Pancreas (tissue), 10 donors: ENCODE results near the gene TMEM63C. TPM values are rescaled to one million over a fixed set of nuclear protein-coding genes. Genes with fewer than 3 reads are reported as not detected.
A peak's percentile ranks its signal among the peaks of the same experiment; 100 is the strongest.

Source experiments
- ATAC-seq, 4 donors: fragments of 200-7000 bp; cut with Tn5 transposase; one replicate each; pipeline versions ENCODE4 v1.8.0 to v1.9.1; 2020; ENCODE audit warnings: mild to moderate bottlenecking in 4 of 4, moderate library complexity in 4 of 4
- DNase-seq, 6 donors: peaks; one replicate each; pipeline ENCODE4 v3.0.0-alpha.2; 2020
- FAIRE-seq: peaks from 2 replicates; lab custom pipeline; 2012; peaks lifted over from hg19 to GRCh38; lab: Jason Lieb, UNC
- H3K27ac ChIP-seq, 4 donors: fragments of 200-600 bp; sonication (generic); 1 replicate in 3 of 4; 2 replicates in 1 of 4; pipeline versions ENCODE4 v1.5.0 to v1.8.0; 2020
- H3K27me3 ChIP-seq, 4 donors: fragments of 200-600 bp; one replicate each; pipeline ENCODE4 v1.8.0; 2021
- H3K36me3 ChIP-seq, 3 donors: fragments of 200-600 bp; sonication (generic) in 1 of 3; one replicate each; pipeline versions ENCODE4 v1.5.0 to v1.8.0; 2020 to 2021
- H3K4me1 ChIP-seq, 3 donors: fragments of 200-600 bp; one replicate each; pipeline ENCODE4 v1.8.0; 2021
- H3K4me3 ChIP-seq, 4 donors: fragments of 200-600 bp; sonication (generic) in 2 of 4; one replicate each; pipeline versions ENCODE4 v1.5.0 to v1.8.0; 2020 to 2021
- H3K9me3 ChIP-seq, 4 donors: fragments of 200-600 bp; one replicate each; pipeline ENCODE4 v1.8.0; 2021
- WGBS, 2 donors: extraction: QIAGEN DNeasy Blood & Tissue Kit; methylation state at CpG; one replicate each; pipeline ENCODE4 v1.1.7; 2013; 5-methylcytosine and 5-hydroxymethylcytosine counted together
- intact Hi-C, 3 donors: fragments of 100-400 bp; cut with DNase I; formaldehyde crosslinking; loops; one replicate each; pipeline versions ENCODE4 v1.11.1 to v1.14.2; 2022
- polyA plus RNA-seq, 2 donors: library from polyadenylated mRNA; stranded (reverse); fragments of 200-250 nt; gene quantifications; one replicate each; pipeline ENCODE4 v1.2.3, GENCODE V29; 2013
- total RNA-seq, 6 donors: library from RNA; stranded (reverse); fragmentation: NEBNext Ultra II Directional in 4 of 6; extraction: Animal tissue kit (Norgen Biotek cat#: 25700) in 4 of 6; gene quantifications; one replicate each; pipeline versions ENCODE4 v1.2.1 to v1.2.4, GENCODE V29; 2021 to 2023
- TF ChIP-seq, protein P1 (sequence below), 4 donors: fragments of 200-600 bp; sonication (generic) in 3 of 4; IDR thresholded peaks; one replicate each; pipeline versions ENCODE4 v1.5.0 to v1.8.0; 2021; ENCODE audit warnings: antibody characterized with exemption in 4 of 4
- donor health status: healthy with polysubstance abuse.
- donor health status: DM: no; HTN: no; CAD: no; lungs with moderate emphysema.
- donor health status: DM: no; HTN: no; CAD: no.
- donor health status: control.
- donor health status: control.
- donor health status: Bipolar disorder and iron deficiency.
- donor health status: DM: yes; HTN: yes; CAD: no.
- donor health status: DM: no; HTN: no; CAD: no.
- donor health status: DM: no; HTN: no; CAD: no.
- donor health status: DM: yes; HTN: yes; CAD: no.

Gene TMEM63C
- total and polyA plus RNA-seq, 8 donors = 2.8 to 10.6 (median 4.2) TPM

DNA sequence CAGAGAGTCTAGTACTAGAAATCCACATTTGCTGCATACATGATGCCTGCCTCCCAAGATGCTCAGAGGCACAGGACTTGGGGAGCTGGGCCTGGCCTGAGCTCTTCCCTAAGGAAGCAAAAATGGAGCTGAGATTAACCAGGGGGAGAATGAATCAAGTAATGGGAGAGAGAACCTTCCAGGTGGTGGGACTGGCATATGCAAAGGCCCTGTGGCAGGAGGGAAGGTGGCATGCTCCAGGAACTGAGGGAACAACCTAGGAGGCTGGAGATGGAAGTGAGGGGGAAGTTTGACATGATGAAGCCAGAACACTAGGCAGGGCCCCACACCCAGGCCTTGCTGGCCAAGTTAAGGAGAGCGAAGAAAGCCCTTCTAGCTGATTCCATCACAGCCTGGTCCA, 23.3 kb downstream of the TMEM63C start:
- Histone ChIP-seq H3K36me3 (no peaks in the 10 kb centered on the region), H3K9me3 (no peaks in the 10 kb centered on the region), H3K27ac (no peak overlapping the region), H3K4me3 (no peak overlapping the region), H3K27me3 (no peaks in the 10 kb centered on the region), H3K4me1 (no peaks in the 10 kb centered on the region)
- no peak for ATAC-seq
- WGBS, 2 donors = 94 to 96% methylated on average over 1 of the region's 1 CpG
- TF ChIP-seq, protein P1, sequence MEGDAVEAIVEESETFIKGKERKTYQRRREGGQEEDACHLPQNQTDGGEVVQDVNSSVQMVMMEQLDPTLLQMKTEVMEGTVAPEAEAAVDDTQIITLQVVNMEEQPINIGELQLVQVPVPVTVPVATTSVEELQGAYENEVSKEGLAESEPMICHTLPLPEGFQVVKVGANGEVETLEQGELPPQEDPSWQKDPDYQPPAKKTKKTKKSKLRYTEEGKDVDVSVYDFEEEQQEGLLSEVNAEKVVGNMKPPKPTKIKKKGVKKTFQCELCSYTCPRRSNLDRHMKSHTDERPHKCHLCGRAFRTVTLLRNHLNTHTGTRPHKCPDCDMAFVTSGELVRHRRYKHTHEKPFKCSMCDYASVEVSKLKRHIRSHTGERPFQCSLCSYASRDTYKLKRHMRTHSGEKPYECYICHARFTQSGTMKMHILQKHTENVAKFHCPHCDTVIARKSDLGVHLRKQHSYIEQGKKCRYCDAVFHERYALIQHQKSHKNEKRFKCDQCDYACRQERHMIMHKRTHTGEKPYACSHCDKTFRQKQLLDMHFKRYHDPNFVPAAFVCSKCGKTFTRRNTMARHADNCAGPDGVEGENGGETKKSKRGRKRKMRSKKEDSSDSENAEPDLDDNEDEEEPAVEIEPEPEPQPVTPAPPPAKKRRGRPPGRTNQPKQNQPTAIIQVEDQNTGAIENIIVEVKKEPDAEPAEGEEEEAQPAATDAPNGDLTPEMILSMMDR (IDR thresholded peaks at IDR 0.05) = no peak
- peak in 1 of 6 donors; percentile 13 for DNase-seq
- no peak for FAIRE-seq
- intact Hi-C loops = no loop called here

DNA sequence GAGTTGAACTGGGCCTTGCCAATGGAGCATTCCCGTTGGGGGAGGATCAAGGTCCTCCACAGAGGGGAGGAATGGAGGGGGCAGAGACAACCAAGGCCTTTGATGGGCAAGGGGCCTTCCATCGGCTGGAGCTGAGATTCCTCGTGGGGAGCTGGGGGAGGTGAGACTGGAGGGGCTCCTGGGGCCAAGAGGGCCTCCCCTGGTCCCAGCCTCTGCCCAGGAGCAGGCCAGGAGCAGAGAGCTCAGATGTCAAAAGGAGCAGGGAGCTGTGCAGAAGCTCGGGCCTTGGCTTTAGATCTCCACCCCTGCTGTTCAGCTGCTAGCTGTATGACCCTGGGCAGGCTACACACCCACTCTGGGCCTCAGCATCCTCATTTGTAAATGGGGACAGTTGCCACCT, 24.0 kb downstream of the TMEM63C start:
- no peaks in the 10 kb centered on the region for H3K9me3 ChIP-seq
- ATAC-seq = no peak
- no peak overlapping the region for H3K27ac ChIP-seq
- intact Hi-C loops = no loop called here
- H3K4me1 ChIP-seq = no peaks in the 10 kb centered on the region
- no peaks in the 10 kb centered on the region for H3K27me3 ChIP-seq
- no peak for FAIRE-seq
- no peak for DNase-seq
- TF ChIP-seq, protein P1 (IDR thresholded peaks at IDR 0.05) = no peak
- H3K4me3 ChIP-seq = no peak overlapping the region
- 57 to 68% methylated on average over 4 of the region's 4 CpGs for WGBS, 2 donors
- H3K36me3 ChIP-seq = no peaks in the 10 kb centered on the region

DNA sequence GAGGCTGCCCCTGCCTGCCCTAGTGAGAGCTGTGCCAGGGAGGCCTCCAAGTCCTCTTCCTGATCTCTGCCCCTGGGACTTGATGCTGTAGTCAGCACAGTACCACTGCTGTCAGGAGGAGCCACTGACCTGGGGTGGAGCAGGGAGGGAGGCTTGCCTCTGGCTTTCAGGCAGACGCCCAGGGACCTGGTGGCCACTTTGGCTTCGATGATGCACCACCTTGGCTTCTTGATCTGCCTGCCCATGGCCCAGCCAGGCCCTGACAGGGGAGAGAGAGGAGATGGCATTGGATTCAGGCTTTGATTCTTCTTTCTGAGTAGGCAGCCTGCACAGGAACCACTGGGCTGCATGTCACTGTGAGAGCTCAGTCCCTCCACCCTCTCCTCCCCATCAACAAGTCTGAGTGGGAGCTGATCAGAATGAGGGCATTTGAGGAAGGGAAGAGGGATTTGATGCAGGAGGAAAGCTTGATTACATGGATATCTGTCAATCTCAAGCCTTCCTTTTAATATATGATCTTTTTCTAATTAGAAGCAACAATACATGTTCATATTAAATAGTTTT, 24.7 kb downstream of the TMEM63C start:
- ATAC-seq = no peak
- intact Hi-C loops = no loop called here

DNA sequence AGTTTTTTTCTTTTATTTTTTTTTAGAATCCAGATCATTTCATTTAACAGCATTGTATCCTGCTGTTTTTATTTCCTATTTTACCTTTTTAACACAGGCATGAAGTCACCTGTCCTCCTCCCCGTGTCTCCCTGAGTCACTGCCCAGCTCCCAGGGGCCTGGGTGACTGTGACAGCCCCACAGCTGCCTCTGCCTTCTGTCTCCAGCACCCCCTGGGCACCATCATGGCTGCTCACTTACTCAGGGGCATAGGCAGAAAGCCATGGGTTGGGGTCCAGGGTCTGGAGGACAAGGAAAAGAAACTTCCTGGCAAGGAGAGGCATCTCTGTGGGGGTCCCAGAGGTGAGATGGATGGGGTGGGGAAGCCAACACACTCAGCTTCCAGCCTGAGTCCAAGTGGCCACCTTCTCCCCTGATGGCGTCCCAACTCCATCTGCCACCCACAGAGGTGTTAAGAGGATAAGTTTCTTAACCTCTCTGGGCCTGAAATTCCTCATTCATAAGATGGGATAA, 25.3 kb downstream of the TMEM63C start:
- 48 to 66% methylated on average over 2 of the region's 2 CpGs for WGBS, 2 donors
- TF ChIP-seq, protein P1 (IDR thresholded peaks at IDR 0.05) = no peak
- FAIRE-seq (no peak), ATAC-seq (no peak), DNase-seq (no peak)
- intact Hi-C loops = no loop called here
- Histone ChIP-seq H3K9me3 (no peaks in the 10 kb centered on the region), H3K27me3 (no peaks in the 10 kb centered on the region), H3K4me3 (no peak overlapping the region), H3K4me1 (no peaks in the 10 kb centered on the region), H3K36me3 (no peaks in the 10 kb centered on the region), H3K27ac (no peak overlapping the region)

More for the DNA sequence above, 24.7 kb downstream of the TMEM63C start:
- no peaks in the 10 kb centered on the region for H3K9me3 ChIP-seq
- H3K27me3 ChIP-seq = no peaks in the 10 kb centered on the region
- TF ChIP-seq, protein P1 (IDR thresholded peaks at IDR 0.05) = no peak
- 60 to 62% methylated on average over 2 of the region's 2 CpGs for WGBS, 2 donors
- no peak for FAIRE-seq
- H3K36me3 ChIP-seq = no peaks in the 10 kb centered on the region
- no peak for DNase-seq
- H3K4me1 ChIP-seq = no peaks in the 10 kb centered on the region
- no peak overlapping the region for H3K27ac ChIP-seq
- no peak overlapping the region for H3K4me3 ChIP-seq

DNA sequence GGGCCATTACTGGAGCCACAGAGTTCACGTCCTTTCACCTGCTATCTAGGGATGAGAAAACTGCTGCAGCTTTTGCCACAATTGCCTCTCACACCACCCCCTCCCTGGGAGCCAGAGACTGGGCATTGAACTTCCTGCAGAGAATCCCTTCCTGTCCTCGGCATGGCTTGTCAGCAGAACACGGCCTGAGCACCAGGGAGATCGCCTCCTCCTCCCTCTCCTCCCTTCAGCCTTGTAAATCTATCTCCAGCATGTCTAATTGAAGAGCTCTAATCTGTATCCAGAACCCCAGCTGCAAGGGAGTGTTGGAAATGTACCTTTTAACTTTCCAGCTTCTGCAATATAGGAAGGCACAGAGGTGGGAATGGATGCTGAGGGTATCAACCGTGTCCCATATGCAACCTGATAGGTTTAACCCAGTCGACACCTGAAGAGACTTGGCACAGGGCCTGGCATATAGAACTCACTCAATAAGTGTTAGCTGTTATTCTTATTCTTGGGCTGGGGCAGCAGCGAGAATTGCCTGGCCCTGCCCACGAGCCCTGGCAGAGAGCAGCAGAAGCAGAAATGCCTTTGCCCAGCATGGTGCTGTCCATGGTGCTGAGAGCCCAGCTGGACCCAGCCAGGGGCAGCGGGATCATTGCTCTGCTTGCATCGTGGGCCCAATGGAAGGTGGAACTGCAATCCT, 26.8 kb downstream of the TMEM63C start:
- H3K4me1 ChIP-seq = no peaks in the 10 kb centered on the region
- intact Hi-C loops = no loop called here
- TF ChIP-seq, protein P1 (IDR thresholded peaks at IDR 0.05) = no peak
- no peaks in the 10 kb centered on the region for H3K36me3 ChIP-seq
- 31 to 35% methylated on average over 10 of the region's 10 CpGs for WGBS, 2 donors
- H3K9me3 ChIP-seq = no peaks in the 10 kb centered on the region
- DNase-seq (peak; percentile 60 to 94 (median 81)), FAIRE-seq (no peak), ATAC-seq (peak; percentile 75 to 95 (median 79))
- no peak overlapping the region for H3K4me3 ChIP-seq
- H3K27ac ChIP-seq = no peak overlapping the region
- no peaks in the 10 kb centered on the region for H3K27me3 ChIP-seq
